DMS53 treated with DMSO at 0.1 percent for 48 hours (cell line): ENCODE results near the gene SEMA5A.

Experiments used
- DNase-seq: peaks from one replicate; lab custom pipeline; 2025; ENCODE audit not compliant: unreplicated experiment; lab: John Stamatoyannopoulos, UW

SEMA5A gene

GRCh38 chr5:9148242-9148641 lies 397.6 kb downstream of the SEMA5A start:
- DNase-seq, result no peak

- no peak for DNase-seq
These were observed 405.2 kb downstream of the SEMA5A start for GRCh38 chr5:9140711-9141110.

DNA sequence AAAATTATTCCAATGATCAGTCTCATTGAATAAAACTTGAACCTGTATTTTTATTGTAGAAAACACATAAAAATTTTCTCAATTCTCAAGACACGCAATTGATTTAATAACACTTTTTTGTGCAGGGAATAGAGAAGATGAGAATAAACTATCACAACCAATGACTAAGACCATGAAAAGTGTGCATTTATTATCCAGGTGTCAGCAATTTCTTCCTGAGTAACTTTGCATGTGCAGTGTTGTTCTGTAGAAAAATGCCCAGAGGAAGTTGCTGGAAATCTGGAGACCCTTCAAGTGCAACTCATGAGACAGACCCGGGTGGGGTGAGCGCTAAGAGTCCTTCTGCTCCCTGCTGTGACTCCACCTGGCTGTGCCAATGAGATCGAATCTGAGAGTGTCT lies 405.7 kb downstream of the SEMA5A start:
- no peak for DNase-seq

GRCh38 chr5:9139344-9139743 lies 406.5 kb downstream of the SEMA5A start:
- DNase-seq, result no peak

DNA sequence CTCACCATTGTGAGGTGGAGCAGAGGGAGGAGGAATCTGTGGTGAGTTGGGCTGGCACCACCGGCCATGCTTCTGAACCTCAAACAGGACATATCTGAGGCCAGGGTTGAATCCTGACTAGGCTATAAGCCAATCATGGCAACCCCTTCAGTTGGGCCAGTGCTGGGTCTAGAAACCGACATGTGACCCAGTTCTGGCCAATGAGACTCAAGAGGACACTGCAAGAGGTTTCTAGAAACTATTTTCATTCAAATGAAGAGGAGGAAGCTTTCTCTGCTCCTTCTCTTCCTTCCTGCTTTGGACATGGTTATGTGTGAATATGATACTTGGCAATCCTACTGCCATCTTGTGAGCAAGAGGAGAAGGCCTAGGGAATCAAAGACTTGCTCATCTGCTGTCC lies 417.7 kb downstream of the SEMA5A start:
- DNase-seq, result no peak

- DNase-seq, result no peak
These were observed 419.4 kb downstream of the SEMA5A start for GRCh38 chr5:9126490-9126889.

DNA sequence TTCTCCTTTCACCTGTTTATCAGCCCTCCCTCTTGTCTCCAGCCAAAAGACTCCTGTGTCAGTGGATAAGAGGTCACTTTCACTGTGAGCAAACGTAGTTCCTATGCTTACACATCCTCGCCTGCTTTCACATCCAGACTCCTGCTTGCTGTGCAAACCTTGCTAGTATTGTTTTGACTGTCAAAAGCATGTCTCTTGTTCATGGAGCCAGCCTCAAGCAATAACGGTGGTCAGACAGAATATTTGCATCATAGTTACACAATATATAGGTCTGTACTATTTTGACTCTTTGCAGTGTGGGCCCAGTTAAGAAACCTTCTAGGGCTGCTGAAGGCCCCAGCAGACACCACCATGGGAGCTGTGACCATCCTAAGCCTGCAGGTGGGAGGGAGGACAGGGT lies 420.0 kb downstream of the SEMA5A start:
- no peak for DNase-seq

GRCh38 chr5:9124838-9125237 lies 421.0 kb downstream of the SEMA5A start:
- no peak for DNase-seq

GRCh38 chr5:9124071-9124470 lies 421.8 kb downstream of the SEMA5A start:
- no peak for DNase-seq

- no peak for DNase-seq
These were observed 423.3 kb downstream of the SEMA5A start for GRCh38 chr5:9122528-9122927.

DNA sequence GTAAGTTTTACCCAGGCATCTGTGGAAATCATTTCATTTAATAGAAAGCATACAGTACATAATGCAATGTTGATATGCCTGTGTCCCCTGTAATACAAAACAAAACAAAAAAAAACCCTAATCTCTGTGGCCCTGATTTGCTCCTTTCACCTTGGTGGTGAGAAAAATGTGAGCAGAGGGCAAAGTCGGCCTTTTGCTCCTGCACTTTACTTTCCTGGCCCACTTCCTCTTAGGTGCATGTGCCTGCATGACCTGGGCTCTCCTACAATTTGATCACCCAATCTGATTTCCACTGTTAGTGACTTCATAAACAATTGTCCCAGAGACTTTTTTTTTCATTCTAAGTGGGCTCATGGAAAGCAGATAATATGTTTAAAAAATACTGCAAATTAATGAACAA lies 424.3 kb downstream of the SEMA5A start:
- no peak for DNase-seq

GRCh38 chr5:9118852-9119251 lies 427.0 kb downstream of the SEMA5A start:
- no peak for DNase-seq

- no peak for DNase-seq
These were observed 430.8 kb downstream of the SEMA5A start for GRCh38 chr5:9115093-9115492.

DNA sequence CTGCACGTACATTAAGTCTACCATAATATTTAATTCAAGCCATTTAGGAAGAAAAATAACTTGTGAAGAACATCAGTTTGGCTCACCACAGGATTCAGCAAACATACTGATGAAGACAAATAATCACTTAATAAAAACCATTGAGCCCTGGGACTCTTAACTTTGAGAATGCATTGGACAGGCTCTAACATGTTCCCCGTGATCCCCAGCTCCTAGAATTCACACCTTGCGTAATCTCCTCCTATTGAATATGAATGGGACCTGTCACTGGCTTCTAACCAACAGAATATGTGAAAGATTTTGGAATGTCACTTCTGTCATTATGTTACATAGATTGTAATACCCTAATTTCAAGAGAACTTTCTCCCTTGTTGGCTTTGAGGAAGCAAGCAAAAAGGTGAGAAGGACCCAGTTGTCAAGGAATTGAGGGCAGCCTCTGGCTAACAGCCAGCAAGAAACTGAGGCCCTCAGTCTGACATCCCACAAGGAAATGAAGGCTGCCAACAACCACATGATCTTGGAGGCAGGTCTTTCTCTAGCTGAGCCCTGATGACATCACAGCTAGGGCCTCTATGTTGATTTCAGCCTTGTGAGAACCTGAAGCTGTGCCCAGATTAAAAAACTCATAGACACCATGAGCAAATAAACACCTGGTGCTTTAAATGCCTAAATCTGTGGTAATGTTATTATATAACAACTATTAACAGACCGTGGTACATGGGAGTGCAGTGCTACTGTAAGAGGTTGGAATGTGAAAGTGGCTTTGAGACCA lies 433.2 kb downstream of the SEMA5A start:
- no peak for DNase-seq

DNA sequence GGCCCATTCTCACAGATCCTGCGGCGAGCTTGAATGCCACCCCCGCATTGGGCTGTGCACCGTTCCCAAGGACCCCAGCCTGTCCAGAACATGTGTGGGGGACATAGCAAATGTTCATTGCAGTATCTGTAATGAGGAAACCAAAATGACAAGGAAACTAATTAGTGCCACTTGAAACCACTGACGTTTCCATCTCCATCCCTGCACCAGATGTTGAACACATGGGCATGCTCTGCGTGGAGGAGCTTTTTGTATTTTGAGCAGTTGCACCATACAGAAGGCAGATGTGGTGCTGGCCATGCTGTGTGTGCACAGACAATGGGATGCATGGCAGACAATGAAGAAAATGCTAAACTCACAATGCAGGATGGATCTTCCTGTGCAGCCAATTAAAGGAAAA lies 437.7 kb downstream of the SEMA5A start:
- DNase-seq, result no peak

- no peak for DNase-seq
These were observed 440.0 kb downstream of the SEMA5A start for GRCh38 chr5:9105851-9106250.

DNA sequence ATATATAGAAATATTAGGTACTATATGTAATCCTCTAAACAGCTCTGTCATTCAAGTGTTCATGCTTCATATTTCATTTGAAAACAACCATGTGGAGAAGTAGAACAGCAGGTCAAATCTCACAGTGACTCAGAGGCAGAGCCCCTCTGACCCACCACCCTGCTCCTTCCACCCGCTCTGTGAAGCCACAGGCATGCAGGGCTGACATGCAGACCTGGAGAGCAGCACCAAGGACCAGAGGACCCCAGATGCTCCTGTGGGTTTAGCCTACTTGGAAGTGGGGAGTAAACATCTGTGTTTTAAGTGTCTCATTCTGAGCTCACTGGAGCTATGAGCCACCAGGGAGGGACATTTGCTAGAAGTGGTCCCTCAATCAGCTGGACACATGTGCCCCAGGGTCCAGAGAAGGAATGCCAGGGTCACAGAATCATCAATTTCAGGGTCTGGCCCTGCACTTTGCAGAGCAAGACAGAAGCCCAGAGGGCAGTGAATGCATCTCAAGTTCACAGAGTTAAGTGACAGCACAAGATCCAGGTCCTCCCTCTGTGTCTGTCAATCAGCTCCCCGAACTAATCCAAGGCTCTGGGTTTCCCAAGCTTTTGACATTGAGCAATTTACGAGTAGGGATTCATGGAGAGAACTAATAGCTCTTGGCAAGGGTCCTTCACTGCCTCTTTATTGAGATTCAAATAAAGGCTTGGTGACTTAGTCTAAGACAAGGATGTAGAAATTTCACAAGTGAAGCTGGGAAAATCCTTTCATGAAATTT lies 441.1 kb downstream of the SEMA5A start:
- DNase-seq, result no peak

DNA sequence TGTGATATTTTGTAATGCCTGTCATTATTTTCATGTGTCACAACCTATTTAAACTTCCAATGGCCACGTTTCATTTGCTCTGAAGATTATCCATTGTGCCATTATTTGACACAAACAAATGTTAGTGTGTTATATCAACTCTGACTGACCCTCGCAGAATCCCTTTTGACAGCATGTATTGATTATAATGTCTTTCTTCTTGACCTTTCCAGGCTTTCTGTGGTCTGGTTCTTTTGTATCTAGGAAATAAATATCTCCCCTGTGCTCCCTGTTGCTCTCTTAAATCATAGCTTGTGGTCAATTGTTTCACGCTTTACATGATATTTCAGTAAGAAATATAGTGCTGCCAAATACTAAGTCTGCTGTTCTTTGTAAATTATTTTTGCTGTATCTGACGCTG lies 442.6 kb downstream of the SEMA5A start:
- DNase-seq, result no peak

DNA sequence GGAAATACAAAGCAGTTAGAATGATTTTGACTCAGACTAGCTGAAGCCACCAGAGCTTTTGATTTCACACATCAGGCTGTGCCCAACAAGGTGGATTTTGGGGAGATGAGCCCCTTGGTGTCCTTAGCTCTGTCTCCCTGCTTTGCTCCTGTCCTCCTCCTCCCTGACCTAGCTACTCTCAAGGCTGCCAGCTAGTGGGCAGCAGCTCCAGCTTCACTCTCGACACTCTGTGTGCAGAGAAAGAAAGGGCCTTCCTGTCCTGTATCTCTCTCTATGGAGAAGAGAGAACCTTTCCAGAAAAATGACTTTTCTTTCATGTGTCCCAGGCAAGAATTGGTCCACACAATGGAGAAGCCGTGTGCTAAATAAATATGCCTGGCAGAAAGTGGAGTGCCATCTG lies 446.2 kb downstream of the SEMA5A start:
- no peak for DNase-seq

DNA sequence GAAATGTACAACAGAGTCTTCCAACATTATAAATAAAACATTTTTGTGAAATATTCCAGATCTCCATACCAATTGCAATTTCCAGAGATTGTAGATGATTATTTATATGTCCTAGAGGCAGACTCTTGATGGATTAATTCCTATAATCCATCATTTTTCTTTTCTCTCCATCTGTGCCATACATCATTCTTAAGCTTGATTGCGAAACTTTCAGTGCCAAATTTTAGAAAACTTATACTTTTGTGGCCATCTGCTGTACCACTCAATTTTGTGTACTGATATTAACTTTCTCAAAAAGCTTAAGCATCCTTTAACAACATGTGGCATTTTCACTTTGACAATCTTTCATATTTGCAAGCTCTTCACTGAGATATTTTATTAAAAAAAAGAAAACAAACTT lies 446.9 kb downstream of the SEMA5A start:
- DNase-seq, result no peak

- no peak for DNase-seq
These were observed 451.3 kb downstream of the SEMA5A start for GRCh38 chr5:9094582-9094981.

DNA sequence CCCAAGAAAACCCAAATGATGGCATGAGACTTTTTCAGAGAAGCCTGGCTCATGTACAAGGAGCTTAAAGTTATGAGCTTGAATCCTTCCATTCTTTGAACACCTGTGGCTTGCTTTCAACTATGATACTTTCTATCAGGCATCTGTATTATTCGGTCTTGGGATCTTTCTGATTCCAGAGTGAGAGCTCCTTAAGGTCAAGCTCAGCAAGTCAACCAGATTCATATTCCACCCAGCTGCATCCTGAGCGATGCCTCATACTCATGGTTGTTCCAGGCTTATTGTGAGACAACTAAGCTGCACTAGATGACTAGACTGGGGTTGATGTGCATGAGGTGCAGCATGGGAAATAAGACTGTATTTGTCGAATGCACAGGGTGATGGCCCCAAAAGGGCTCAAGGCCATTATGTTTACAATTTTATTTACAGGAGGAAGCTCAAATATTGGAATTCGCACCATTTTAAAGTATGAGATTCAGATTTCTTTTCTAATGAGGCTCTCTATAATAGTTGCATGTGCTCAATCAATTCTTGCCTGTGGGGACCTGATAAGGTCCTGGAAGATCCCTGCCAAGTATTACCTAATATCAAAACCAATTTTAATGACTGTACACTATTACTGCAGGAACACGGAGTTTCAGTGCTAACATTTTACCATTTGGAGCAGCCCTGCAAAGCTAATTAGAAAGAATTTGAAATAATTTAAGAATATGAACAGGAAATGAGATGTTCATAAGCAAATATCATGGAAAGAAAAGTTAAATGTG lies 453.8 kb downstream of the SEMA5A start:
- DNase-seq, result no peak
